PC-9 (cell line): ENCODE data around the gene HABP2.

Experiments used
- CTCF ChIP-seq: fragments of 200-600 bp; sonication (generic); conservative IDR thresholded peaks from 2 replicates; pipeline ENCODE4 v1.6.1; 2017; ENCODE audit warnings: mixed run types, antibody characterized with exemption, mild to moderate bottlenecking, moderate library complexity
- EZH2 ChIP-seq: fragments of 200-600 bp; sonication (generic); IDR thresholded peaks from 2 replicates; pipeline ENCODE4 v1.8.0; 2017; ENCODE audit warnings: antibody characterized with exemption, low read depth

GRCh38 chr10:113539789-113540188 is 13.1 kb upstream of the HABP2 start:
- TF ChIP-seq CTCF (no peak), EZH2 (no peak)
